ENCODE measurements around the gene PGAM2.
A peak's percentile ranks its signal among the peaks of the same experiment; 100 is the strongest.

PGAM2 gene

GRCh38 chr7:44108768-44109750, 43.7 kb upstream of the PGAM2 start:
- peaks cover 22% of the 10 kb centered on the region for H3K4me1 ChIP-seq (ENCODE audit: control insufficient read depth, insufficient read depth, low read length, unreplicated experiment)
- H3K79me2 ChIP-seq (ENCODE audit: control insufficient read depth, insufficient read depth, low read length, unreplicated experiment) = peaks cover 11% of the 10 kb centered on the region
- H3K27me3 ChIP-seq (ENCODE audit: insufficient read depth, low read length) = no peaks in the 10 kb centered on the region
- no peak overlapping the region for H3K4me3 ChIP-seq (ENCODE audit: low read depth, low read length)
- H2AFZ ChIP-seq (ENCODE audit: low read length, unreplicated experiment) = no peak overlapping the region
- no peak overlapping the region for H3K27ac ChIP-seq (ENCODE audit: low read depth, low read length)
- H3K36me3 ChIP-seq (ENCODE audit: insufficient read depth, low read length) = no peaks in the 10 kb centered on the region

DNA sequence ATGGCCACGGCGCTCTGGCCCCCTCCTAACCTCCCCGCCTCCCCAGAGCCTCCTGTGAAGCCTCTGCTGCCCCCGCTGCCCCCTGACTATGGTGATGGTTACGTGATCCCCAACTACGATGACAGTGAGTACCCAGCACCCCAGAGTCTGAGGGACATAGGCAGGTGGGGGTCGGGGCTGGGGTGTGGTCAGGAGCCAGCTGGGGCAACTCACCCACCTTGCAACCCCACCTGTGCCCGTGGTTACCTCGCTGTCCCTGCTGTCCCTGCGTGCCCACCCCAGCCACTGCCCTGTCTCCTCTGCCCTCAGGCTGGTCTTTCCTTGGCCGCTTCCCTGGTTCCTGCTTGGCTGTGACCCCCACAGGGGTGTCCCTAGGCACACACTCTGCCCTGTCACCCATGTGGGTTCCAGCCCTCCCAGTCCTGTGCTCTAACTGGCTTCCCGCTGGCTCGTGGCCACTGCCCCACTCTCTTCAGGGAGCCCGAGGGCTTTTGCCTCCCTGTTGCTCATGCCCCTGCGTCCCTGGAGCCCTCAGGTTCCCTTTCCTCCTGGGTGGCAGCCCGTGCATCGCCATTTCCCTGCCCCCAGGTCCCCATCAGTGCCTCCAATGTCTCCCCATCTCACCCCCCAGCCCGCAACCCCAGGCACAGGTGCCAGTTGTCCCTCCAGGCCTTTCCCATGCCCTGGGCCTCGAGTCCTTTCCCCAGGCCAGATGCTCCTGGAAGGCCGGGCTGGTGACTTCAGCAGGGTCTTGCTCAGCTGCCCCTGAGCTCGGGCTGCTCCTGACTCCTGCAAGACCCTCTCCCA, 42.8 kb upstream of the PGAM2 start:
- H3K27ac ChIP-seq (ENCODE audit: low read depth, low read length) = no peak overlapping the region
- peaks cover 22% of the 10 kb centered on the region for H3K4me1 ChIP-seq (ENCODE audit: control insufficient read depth, insufficient read depth, low read length, unreplicated experiment)
- peaks cover 11% of the 10 kb centered on the region for H3K79me2 ChIP-seq (ENCODE audit: control insufficient read depth, insufficient read depth, low read length, unreplicated experiment)
- no peaks in the 10 kb centered on the region for H3K27me3 ChIP-seq (ENCODE audit: insufficient read depth, low read length)
- H3K4me3 ChIP-seq (ENCODE audit: low read depth, low read length) = no peak overlapping the region
- H2AFZ ChIP-seq (ENCODE audit: low read length, unreplicated experiment) = no peak overlapping the region
- no peaks in the 10 kb centered on the region for H3K36me3 ChIP-seq (ENCODE audit: insufficient read depth, low read length)

DNA sequence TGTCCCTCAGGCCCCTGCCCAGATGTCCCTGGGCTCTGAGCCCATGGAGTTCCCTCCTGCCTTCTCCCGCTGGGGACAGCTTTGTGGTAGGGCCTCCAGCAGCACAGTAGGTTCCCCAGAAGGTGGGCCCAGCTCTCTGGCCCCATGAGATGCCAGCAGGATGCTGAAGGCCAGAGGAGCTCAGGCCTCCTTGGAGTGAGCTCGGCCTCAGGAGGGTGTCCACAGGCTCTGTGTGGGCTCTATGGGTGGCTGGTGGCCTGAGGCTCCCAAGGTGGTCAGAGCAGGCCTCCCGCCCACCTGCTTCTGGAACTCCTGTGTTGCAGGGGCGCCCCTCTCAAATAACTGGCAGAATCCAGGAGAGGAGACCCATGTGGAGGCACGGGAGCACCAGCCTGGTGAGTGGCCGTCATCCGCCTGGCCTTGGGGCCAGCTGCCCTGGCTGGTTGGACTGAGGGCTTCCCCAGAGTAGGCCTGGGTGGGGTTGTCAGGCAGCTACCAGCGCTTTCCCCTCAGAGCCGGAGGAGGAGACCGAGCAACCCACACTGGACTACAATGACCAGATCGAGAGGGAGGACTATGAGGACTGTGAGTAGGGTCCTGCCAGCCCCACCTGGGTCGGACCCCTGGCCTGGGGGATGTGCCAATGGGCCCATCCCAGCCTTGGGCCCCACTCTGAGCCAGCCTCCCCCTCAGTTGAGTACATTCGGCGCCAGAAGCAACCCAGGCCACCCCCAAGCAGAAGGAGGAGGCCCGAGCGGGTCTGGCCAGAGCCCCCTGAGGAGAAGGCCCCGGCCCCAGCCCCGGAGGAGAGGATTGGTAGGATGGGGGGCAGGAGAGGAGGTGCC, 42.0 kb upstream of the PGAM2 start:
- H3K36me3 ChIP-seq (ENCODE audit: insufficient read depth, low read length) = no peaks in the 10 kb centered on the region
- H2AFZ ChIP-seq (ENCODE audit: low read length, unreplicated experiment) = no peak overlapping the region
- peaks cover 11% of the 10 kb centered on the region for H3K79me2 ChIP-seq (ENCODE audit: control insufficient read depth, insufficient read depth, low read length, unreplicated experiment)
- H3K4me1 ChIP-seq (ENCODE audit: control insufficient read depth, insufficient read depth, low read length, unreplicated experiment) = peaks cover 30% of the 10 kb centered on the region
- no peak overlapping the region for H3K27ac ChIP-seq (ENCODE audit: low read depth, low read length)
- H3K27me3 ChIP-seq (ENCODE audit: insufficient read depth, low read length) = no peaks in the 10 kb centered on the region
- no peak overlapping the region for H3K4me3 ChIP-seq (ENCODE audit: low read depth, low read length)

DNA sequence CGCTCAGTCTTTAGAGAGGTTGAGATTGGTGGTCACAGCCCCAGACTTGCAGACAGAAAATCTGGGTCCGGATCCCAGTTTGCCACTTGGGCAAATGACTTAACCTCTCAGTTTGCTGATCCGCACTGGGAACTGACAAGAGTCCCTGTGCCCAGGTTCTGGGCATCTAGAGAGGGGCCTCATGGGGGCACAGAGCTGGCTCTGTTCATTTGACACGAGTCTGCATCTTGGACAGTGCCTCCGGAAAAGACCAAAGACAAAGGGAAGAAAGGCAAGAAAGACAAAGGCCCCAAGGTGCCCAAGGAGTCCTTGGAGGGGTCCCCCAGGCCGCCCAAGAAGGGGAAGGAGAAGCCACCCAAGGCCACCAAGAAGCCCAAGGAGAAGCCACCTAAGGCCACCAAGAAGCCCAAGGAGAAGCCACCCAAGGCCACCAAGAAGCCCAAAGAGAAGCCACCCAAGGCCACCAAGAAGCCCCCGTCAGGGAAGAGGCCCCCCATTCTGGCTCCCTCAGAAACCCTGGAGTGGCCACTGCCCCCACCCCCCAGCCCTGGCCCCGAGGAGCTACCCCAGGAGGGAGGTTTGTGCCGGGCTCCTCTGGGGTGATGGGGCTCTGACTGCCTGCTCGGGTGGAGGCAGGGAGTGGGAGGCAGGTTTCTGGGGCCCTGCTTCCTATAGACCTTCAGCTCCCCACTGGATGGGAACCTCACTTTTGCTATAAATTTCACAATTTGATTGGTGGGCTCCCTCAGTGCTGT, 41.1 kb upstream of the PGAM2 start:
- Histone ChIP-seq H3K79me2 (ENCODE audit: control insufficient read depth, insufficient read depth, low read length, unreplicated experiment) (peaks cover 11% of the 10 kb centered on the region), H3K27me3 (ENCODE audit: insufficient read depth, low read length) (no peaks in the 10 kb centered on the region), H2AFZ (ENCODE audit: low read length, unreplicated experiment) (no peak overlapping the region), H3K27ac (ENCODE audit: low read depth, low read length) (no peak overlapping the region), H3K36me3 (ENCODE audit: insufficient read depth, low read length) (no peaks in the 10 kb centered on the region), H3K4me3 (ENCODE audit: low read depth, low read length) (no peak overlapping the region), H3K4me1 (ENCODE audit: control insufficient read depth, insufficient read depth, low read length, unreplicated experiment) (peaks cover 37% of the 10 kb centered on the region)

- Histone ChIP-seq H3K27me3 (ENCODE audit: insufficient read depth, low read length) (no peaks in the 10 kb centered on the region), H3K4me1 (ENCODE audit: control insufficient read depth, insufficient read depth, low read length, unreplicated experiment) (peaks cover 38% of the 10 kb centered on the region), H3K79me2 (ENCODE audit: control insufficient read depth, insufficient read depth, low read length, unreplicated experiment) (peaks cover 11% of the 10 kb centered on the region), H3K4me3 (ENCODE audit: low read depth, low read length) (peak overlapping the region; percentile 80), H3K36me3 (ENCODE audit: insufficient read depth, low read length) (no peaks in the 10 kb centered on the region), H2AFZ (ENCODE audit: low read length, unreplicated experiment) (no peak overlapping the region), H3K27ac (ENCODE audit: low read depth, low read length) (peak overlapping the region; percentile 7)
Measured at GRCh38 chr7:44105832-44106231, 40.5 kb upstream of the PGAM2 start.

GRCh38 chr7:44104860-44105771, 39.7 kb upstream of the PGAM2 start:
- peak overlapping the region; percentile 80 for H3K4me3 ChIP-seq (ENCODE audit: low read depth, low read length)
- H3K79me2 ChIP-seq (ENCODE audit: control insufficient read depth, insufficient read depth, low read length, unreplicated experiment) = peaks cover 11% of the 10 kb centered on the region
- H2AFZ ChIP-seq (ENCODE audit: low read length, unreplicated experiment) = peak overlapping the region; percentile 40
- H3K36me3 ChIP-seq (ENCODE audit: insufficient read depth, low read length) = no peaks in the 10 kb centered on the region
- H3K4me1 ChIP-seq (ENCODE audit: control insufficient read depth, insufficient read depth, low read length, unreplicated experiment) = peaks cover 45% of the 10 kb centered on the region
- no peaks in the 10 kb centered on the region for H3K27me3 ChIP-seq (ENCODE audit: insufficient read depth, low read length)
- H3K27ac ChIP-seq (ENCODE audit: low read depth, low read length) = peak overlapping the region; percentile 62

GRCh38 chr7:44103923-44104859, 38.8 kb upstream of the PGAM2 start, which contains the start of gene AEBP1:
Gene AEBP1, plus strand, starts transcription at chr7:44104345. Its CDS starts 321 bp downstream, at chr7:44104666.
- no peaks in the 10 kb centered on the region for H3K36me3 ChIP-seq (ENCODE audit: insufficient read depth, low read length)
- H3K79me2 ChIP-seq (ENCODE audit: control insufficient read depth, insufficient read depth, low read length, unreplicated experiment) = peaks cover 11% of the 10 kb centered on the region
- H2AFZ ChIP-seq (ENCODE audit: low read length, unreplicated experiment) = peak within 1 kb of the TSS; percentile 40
- H3K27ac ChIP-seq (ENCODE audit: low read depth, low read length) = peak within 1 kb of the TSS; percentile 77
- peaks cover 46% of the 10 kb centered on the region for H3K4me1 ChIP-seq (ENCODE audit: control insufficient read depth, insufficient read depth, low read length, unreplicated experiment)
- no peaks in the 10 kb centered on the region for H3K27me3 ChIP-seq (ENCODE audit: insufficient read depth, low read length)
- peak within 1 kb of the TSS; percentile 80 for H3K4me3 ChIP-seq (ENCODE audit: low read depth, low read length)

- peaks cover 11% of the 10 kb centered on the region for H3K79me2 ChIP-seq (ENCODE audit: control insufficient read depth, insufficient read depth, low read length, unreplicated experiment)
- H3K4me1 ChIP-seq (ENCODE audit: control insufficient read depth, insufficient read depth, low read length, unreplicated experiment) = peaks cover 46% of the 10 kb centered on the region
- H2AFZ ChIP-seq (ENCODE audit: low read length, unreplicated experiment) = no peak overlapping the region
- no peak overlapping the region for H3K4me3 ChIP-seq (ENCODE audit: low read depth, low read length)
- H3K27ac ChIP-seq (ENCODE audit: low read depth, low read length) = peak overlapping the region; percentile 77
- no peaks in the 10 kb centered on the region for H3K27me3 ChIP-seq (ENCODE audit: insufficient read depth, low read length)
- H3K36me3 ChIP-seq (ENCODE audit: insufficient read depth, low read length) = no peaks in the 10 kb centered on the region
Measured at GRCh38 chr7:44103566-44103922, 38.2 kb upstream of the PGAM2 start.
